Epithelial cell of prostate (primary cell): ENCODE data around the gene PHF1.
"Not testable (repeated sequence)": the region's sequence is repeated elsewhere in the genome, so short reads cannot be mapped to it uniquely, and the experiment has no call there.

Source experiments
- DNase-seq: peaks from one replicate; pipeline ENCODE4 v3.0.0-alpha.2; 2011; ENCODE audit warnings: low read depth, low spot score
- H3K27ac ChIP-seq: fragments of 450-650 bp; 2 replicates; pipeline ENCODE4 v1.5.1; 2017; ENCODE audit warnings: mild to moderate bottlenecking

PHF1 gene

GRCh38 chr6:33410711-33411631, at the start of gene PHF1:
TSS of gene PHF1 (plus strand) at chr6:33411014. CDS start at chr6:33412264, 1,250 bp downstream.
- peak; percentile 44 for DNase-seq
- H3K27ac ChIP-seq = peak within 1 kb of the TSS; percentile 68

- H3K27ac ChIP-seq, DNase-seq: not testable (repeated sequence)
These were observed 47.3 kb upstream of the PHF1 start for GRCh38 chr6:33363486-33363885.

- not testable (repeated sequence) for H3K27ac ChIP-seq, DNase-seq
These were observed 46.2 kb upstream of the PHF1 start for GRCh38 chr6:33364475-33365205.

GRCh38 chr6:33365206-33365971, 45.4 kb upstream of the PHF1 start:
- not testable (repeated sequence) for H3K27ac ChIP-seq, DNase-seq

GRCh38 chr6:33367009-33367714, 43.7 kb upstream of the PHF1 start:
- no peak for DNase-seq
- H3K27ac ChIP-seq = no peak overlapping the region

DNA sequence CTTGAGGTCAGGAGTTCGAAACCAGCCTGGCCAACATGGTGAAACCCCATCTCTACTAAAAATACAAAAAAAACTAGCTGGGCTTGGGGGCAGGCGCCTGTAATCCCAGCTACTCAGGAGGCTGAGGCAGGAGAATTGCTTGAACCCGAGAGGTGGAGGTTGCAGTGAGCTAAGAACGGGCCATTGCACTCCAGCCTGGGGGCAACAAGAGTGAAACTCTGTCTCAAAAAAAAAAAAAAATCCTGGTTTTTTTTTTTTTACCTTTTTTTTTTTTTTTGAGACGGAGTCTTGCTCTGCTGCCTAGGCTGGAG, 43.1 kb upstream of the PHF1 start:
- not testable (repeated sequence) for DNase-seq, H3K27ac ChIP-seq

DNA sequence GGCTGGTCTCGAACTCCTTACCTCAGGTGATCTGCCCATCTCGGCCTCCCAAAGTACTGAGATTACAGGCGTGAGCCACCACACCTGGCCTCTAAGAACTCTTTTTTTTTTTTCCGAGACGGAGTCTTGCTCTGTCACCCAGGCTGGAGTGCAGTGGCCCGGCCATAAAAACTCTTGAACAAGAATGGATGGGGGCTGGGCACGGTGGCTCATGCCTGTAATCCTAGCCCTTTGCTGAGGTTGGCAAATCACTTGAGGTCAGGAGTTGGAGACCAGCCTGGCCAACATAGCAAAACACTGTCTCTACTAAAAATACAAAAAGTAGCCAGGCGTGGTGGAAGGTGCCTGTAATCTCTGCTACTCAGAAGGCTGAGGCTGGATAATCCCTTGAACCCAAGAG, 38.9 kb upstream of the PHF1 start:
- DNase-seq, H3K27ac ChIP-seq: not testable (repeated sequence)

- no peak overlapping the region for H3K27ac ChIP-seq
- no peak for DNase-seq
These were observed 38.2 kb upstream of the PHF1 start for GRCh38 chr6:33372526-33373123.

DNA sequence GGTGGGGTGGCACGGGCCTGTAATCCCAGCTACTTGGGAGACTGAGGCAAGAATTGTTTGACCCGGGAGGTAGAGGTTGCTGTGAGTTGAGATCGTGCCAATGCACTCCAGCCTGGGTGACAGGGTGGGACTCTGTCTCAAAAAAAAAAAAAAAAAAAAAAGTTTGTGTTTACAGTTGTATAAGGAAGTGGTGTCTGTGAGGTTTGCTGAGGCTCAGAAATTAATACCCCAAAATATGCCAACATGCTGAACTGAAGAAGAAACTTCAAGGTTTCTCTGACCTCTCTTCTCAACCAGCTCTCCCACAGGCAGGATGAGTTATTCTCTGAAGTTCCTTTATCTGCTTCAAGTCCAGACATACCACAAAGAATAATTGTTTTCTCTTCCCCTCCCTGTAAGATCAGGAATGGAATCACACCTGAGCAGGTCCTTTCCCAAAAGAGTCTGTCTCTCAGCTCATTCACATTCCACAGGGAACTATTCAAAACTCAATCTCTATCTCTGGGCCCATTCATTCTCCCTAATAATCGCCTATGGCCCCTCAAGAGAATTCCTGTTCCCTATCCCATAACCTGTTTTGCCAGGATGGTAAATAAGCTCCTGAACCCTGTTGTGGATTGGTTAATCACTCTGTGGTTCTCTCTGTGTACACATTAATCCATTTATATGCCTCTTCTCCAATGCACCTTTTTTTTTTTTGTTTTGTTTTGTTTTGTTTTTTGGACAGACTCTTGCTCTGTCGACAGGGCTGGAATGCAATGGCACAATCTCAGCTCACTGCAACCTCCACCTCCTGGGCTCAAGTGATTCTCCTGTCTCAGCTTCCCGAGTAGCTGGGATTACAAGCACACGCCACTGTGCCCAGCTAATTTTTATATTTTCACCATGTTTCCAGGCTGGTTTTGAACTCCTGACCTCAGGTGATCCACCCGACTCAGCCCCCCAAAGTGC, 36.6 kb upstream of the PHF1 start:
- DNase-seq = no peak
- H3K27ac ChIP-seq = peak overlapping the region; percentile 0

DNA sequence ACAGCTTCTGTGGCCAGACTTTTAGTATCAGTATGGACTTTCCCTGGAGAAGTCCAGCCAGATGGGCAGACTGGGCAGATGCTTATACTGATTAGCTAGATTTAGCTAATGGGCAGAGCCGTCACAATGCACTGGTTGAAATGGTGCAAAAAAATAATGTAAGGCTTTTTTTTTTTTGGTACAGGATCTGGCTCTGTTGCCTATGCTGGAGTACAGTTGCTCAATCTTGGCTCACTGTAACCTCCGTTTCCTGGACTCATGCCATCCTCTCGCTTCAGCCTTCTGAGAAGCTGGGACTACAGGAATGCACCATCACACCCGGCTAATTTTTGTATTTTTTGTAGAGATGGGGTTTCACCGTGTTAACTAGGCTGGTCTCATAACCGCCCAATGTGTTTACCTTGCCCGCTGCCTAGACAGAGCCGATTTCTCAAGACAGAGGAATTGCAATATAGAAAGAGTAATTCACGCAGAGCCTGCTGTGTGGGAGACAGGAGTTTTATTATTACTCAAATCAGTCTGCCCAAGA, 35.6 kb upstream of the PHF1 start:
- H3K27ac ChIP-seq = peak overlapping the region; percentile 52
- DNase-seq = peak; percentile 37

- DNase-seq = no peak
- no peak overlapping the region for H3K27ac ChIP-seq
These were observed 33.6 kb upstream of the PHF1 start for GRCh38 chr6:33377171-33377570.

GRCh38 chr6:33379184-33379583, 31.6 kb upstream of the PHF1 start:
- not testable (repeated sequence) for H3K27ac ChIP-seq

DNA sequence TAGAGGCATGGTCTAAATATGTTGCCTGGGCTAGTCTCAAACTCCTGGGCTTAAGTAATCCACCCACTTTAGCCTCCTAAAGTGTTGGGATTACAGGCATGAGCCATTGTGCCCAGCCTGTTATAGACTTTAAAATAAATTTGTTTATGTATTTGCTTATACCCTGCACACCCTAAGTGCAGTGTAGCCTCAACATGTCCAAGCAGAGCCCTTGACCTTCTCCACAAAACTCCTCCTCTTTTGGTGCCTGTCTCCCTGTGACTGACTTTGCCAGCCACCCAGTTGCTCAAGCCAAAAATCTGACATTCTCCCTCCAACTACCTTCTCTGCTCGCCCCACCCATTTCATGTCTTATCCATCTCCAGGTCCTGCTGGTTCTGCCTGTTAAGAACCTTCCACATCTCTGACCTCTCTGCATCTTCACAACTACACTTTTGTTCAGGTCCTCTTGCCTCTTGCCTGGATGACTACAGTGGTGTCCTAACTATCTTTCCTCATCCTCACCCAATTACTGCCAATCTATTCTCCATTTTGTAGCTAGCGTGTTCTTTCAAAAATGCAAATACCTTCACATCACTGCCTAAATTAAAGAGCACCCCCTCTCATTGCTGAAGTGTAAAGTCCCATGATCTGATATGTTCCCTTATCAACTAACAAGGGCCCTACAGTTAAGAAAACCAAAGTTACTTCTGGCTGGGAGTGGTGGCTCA, 30.4 kb upstream of the PHF1 start:
- DNase-seq = no peak
- H3K27ac ChIP-seq = no peak overlapping the region

More at GRCh38 chr6:33379184-33379583, 31.6 kb upstream of the PHF1 start:
- not testable (repeated sequence) for DNase-seq

GRCh38 chr6:33383427-33384185, 27.2 kb upstream of the PHF1 start:
- no peak for DNase-seq
- H3K27ac ChIP-seq = no peak overlapping the region

GRCh38 chr6:33384581-33385020, 26.2 kb upstream of the PHF1 start:
- H3K27ac ChIP-seq = no peak overlapping the region
- no peak for DNase-seq

GRCh38 chr6:33390173-33390572, 20.6 kb upstream of the PHF1 start:
- DNase-seq = no peak
- H3K27ac ChIP-seq = peak overlapping the region; percentile 94

GRCh38 chr6:33390767-33391277, 20.0 kb upstream of the PHF1 start:
- peak overlapping the region; percentile 94 for H3K27ac ChIP-seq
- DNase-seq = no peak
